ENCODE measurements around the gene OBP2B. TPM values are rescaled to one million over a fixed set of nuclear protein-coding genes. Genes with fewer than 3 reads are reported as not detected.
A peak's percentile ranks its signal among the peaks of the same experiment; 100 is the strongest.

Gene OBP2B
- total RNA-seq, 1 donor from 2014 or later: not detected

DNA sequence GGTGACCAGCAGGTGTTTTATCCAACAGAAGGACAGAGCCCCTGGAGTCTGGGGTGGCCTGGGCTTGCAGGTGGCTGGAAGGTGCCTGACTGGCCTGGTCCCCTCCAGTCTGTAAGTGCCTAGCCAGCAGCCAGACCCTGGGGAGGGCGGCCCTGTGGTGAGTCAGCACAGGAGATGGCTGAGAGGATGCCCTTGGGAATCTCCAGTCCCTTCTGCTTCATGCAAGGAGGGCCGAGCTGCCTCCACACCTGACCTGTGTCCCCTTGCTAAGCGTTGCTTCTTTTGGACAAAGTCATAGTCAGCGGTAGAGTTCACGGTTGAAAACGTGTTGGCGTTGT, 20.2 kb downstream of the OBP2B start:
- Histone ChIP-seq H3K27me3 (no peaks in the 10 kb centered on the region), H3K36me3 (no peaks in the 10 kb centered on the region), H3K4me3 (no peak overlapping the region), H3K27ac (no peak overlapping the region), H3K4me1 (no peaks in the 10 kb centered on the region), H3K9me3 (no peaks in the 10 kb centered on the region)
- DNase-seq (ENCODE audit: extremely low spot score in 2 of 2): peak in 1 of 2 donors; percentile 67
- TF ChIP-seq POLR2A (IDR thresholded peaks at IDR 0.05) (no peak), POLR2AphosphoS5 (IDR thresholded peaks at IDR 0.05; ENCODE audit: insufficient read depth in 1 of 2, low read depth in 1 of 2) (no peak)
- TF ChIP-seq, protein P1, sequence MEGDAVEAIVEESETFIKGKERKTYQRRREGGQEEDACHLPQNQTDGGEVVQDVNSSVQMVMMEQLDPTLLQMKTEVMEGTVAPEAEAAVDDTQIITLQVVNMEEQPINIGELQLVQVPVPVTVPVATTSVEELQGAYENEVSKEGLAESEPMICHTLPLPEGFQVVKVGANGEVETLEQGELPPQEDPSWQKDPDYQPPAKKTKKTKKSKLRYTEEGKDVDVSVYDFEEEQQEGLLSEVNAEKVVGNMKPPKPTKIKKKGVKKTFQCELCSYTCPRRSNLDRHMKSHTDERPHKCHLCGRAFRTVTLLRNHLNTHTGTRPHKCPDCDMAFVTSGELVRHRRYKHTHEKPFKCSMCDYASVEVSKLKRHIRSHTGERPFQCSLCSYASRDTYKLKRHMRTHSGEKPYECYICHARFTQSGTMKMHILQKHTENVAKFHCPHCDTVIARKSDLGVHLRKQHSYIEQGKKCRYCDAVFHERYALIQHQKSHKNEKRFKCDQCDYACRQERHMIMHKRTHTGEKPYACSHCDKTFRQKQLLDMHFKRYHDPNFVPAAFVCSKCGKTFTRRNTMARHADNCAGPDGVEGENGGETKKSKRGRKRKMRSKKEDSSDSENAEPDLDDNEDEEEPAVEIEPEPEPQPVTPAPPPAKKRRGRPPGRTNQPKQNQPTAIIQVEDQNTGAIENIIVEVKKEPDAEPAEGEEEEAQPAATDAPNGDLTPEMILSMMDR (IDR thresholded peaks at IDR 0.05): no peak
- intact Hi-C loops (cut with DNase I): loop anchor here (2.0 kb wide), 1 partner anchor 298 kb away; no protein-coding TSS in a partner anchor

DNA sequence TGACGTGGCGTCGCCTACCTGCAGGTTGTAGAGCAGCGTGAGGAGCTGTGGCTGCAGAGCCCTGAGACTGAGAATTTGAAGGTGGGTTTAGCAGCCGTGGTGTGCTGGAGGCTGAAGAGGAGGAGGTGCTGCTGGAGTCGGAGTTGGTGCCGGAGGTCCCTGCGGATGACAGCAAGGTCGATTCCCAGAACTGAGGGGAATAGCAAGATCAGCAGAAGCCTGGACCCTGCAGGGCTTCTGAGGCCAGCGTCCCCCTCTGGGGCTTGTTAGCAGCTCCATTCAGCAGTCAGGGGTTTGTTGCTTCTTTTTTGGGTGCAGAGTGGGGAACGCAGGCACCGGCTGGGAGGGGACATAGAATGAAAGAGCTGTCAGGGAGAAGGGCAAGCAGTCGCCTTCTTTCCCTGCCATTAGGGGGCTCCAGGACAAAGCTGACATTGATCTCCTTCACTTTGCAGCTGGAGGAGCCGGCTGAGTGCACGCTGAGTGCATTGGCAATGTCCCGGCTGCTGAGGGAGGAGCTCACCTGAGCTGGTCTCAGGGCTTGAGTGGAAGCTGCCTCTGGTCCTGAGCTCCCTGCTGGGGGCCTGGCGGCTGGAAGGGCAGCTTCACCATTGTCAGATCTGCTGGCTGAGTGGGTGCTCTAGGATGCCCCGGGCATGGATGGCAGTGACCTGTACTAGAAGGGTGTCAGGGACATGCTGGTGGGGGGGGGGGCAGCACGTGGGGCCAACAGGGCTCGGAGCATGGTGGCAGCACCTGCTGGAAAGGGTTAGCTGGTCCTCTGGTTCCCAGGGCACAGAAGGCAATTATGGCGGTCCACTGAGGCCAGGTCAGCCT, 20.8 kb downstream of the OBP2B start:
- TF ChIP-seq, protein P1 (IDR thresholded peaks at IDR 0.05): no peak
- TF ChIP-seq POLR2AphosphoS5 (IDR thresholded peaks at IDR 0.05; ENCODE audit: insufficient read depth in 1 of 2, low read depth in 1 of 2) (no peak), POLR2A (IDR thresholded peaks at IDR 0.05) (no peak)
- Histone ChIP-seq H3K27me3 (no peaks in the 10 kb centered on the region), H3K36me3 (no peaks in the 10 kb centered on the region), H3K27ac (no peak overlapping the region), H3K4me1 (no peaks in the 10 kb centered on the region), H3K4me3 (no peak overlapping the region), H3K9me3 (no peaks in the 10 kb centered on the region)
- intact Hi-C loops (cut with DNase I): loop anchor here (2.0 kb wide), 1 partner anchor 299 kb away; no protein-coding TSS in a partner anchor
- no peak for DNase-seq (ENCODE audit: extremely low spot score in 2 of 2)

DNA sequence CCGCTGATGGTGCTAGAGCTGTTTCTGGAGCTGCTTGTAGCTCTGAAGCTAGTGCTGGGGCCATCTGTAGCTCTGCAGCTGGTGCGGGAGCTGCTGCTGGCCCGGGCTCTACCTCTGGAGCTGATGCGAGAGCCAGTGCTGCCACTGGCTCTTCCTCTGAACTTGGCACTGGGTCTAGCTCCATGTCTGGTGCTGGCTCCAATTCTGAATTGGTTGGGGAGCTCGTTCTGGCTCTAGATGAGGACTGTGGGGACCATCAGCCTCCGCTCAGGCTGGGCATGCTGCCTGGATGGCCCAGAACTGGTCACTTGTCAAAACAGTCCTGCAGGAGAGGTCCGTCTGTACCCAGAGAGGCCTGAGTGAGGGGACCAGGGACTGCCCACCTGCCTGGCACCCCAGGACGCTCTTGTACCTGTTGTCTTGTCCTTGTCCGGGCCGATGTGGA, 21.5 kb downstream of the OBP2B start:
- no peaks in the 10 kb centered on the region for H3K4me1 ChIP-seq
- intact Hi-C loops (cut with DNase I): loop anchor here (2.0 kb wide), 2 partner anchors 141 to 299 kb away; no protein-coding TSS in a partner anchor
- no peaks in the 10 kb centered on the region for H3K27me3 ChIP-seq
- DNase-seq (ENCODE audit: extremely low spot score in 2 of 2): no peak
- no peak overlapping the region for H3K4me3 ChIP-seq
- TF ChIP-seq, protein P1 (IDR thresholded peaks at IDR 0.05): no peak
- TF ChIP-seq POLR2A (IDR thresholded peaks at IDR 0.05) (no peak), POLR2AphosphoS5 (IDR thresholded peaks at IDR 0.05; ENCODE audit: insufficient read depth in 1 of 2, low read depth in 1 of 2) (no peak)
- no peaks in the 10 kb centered on the region for H3K9me3 ChIP-seq
- no peak overlapping the region for H3K27ac ChIP-seq
- no peaks in the 10 kb centered on the region for H3K36me3 ChIP-seq

DNA sequence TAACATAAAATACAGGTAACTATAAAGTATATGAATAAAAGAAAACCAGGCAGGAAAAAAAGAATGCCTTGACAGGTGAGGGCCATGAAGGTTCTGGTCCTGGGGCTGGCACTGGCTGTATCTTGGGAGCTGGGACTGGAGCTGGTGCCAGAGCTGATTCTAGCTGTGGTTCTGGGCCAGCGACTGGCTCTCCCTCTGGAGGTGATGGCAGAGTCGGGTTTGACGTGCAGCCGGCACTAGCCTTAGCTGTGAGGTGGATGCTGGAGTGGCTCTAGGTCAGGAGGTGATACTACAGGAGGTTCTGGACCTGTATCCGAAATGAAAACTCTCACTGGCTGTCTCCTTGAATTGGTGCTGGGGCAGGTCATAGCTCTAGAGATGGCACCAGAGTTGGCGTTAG, 22.3 kb downstream of the OBP2B start:
- TF ChIP-seq POLR2A (IDR thresholded peaks at IDR 0.05) (no peak), POLR2AphosphoS5 (IDR thresholded peaks at IDR 0.05; ENCODE audit: insufficient read depth in 1 of 2, low read depth in 1 of 2) (no peak)
- TF ChIP-seq, protein P1 (IDR thresholded peaks at IDR 0.05): no peak
- Histone ChIP-seq H3K4me3 (no peak overlapping the region), H3K27ac (no peak overlapping the region), H3K4me1 (no peaks in the 10 kb centered on the region), H3K27me3 (no peaks in the 10 kb centered on the region), H3K36me3 (no peaks in the 10 kb centered on the region), H3K9me3 (no peaks in the 10 kb centered on the region)
- DNase-seq (ENCODE audit: extremely low spot score in 2 of 2): no peak
- intact Hi-C loops (cut with DNase I): loop anchor here (2.0 kb wide), 1 partner anchor 142 kb away; no protein-coding TSS in a partner anchor

DNA sequence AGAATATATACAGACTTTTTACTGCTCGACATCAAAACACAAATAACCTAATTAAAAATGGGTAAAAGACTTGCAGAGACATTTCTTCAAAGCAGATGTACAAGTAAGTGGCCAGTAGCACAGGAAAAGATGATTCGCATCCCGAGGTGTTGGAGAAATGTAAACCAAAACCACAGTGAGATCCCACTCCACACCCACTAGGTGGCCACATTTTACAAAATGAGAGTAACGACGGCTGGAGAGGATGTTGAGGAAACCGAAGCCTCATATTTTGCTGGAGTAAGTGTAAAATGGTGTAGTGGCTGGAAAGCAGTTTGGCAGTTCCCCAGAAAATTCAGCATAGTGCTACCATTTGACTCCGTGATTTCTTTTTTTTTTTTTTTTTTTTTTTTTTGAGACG, 24.1 kb downstream of the OBP2B start:
- intact Hi-C loops (cut with DNase I): no loop called here
- no peak for TF ChIP-seq POLR2A (IDR thresholded peaks at IDR 0.05)
- TF ChIP-seq, protein P1 (IDR thresholded peaks at IDR 0.05): peak in 2 of 3 experiments; percentile 14 to 53
- H3K9me3 ChIP-seq: no peaks in the 10 kb centered on the region
- H3K4me1 ChIP-seq: no peaks in the 10 kb centered on the region
- no peaks in the 10 kb centered on the region for H3K36me3 ChIP-seq
- no peaks in the 10 kb centered on the region for H3K27me3 ChIP-seq
- DNase-seq (ENCODE audit: extremely low spot score in 2 of 2): no peak
- no peak overlapping the region for H3K4me3 ChIP-seq
- H3K27ac ChIP-seq: no peak overlapping the region

Data from vagina (tissue), 2 donors.